Peyer's patch (tissue), 4 donors: Measurements from ENCODE around the gene APCS.

Experiments used
- POLR2A ChIP-seq, 2 donors: fragments of 450-650 bp; IDR thresholded peaks; one replicate each; pipeline ENCODE4 v1.5.1; 2017; ENCODE audit warnings: antibody characterized with exemption in 2 of 2, mild to moderate bottlenecking in 2 of 2, moderate library complexity in 2 of 2
- TF ChIP-seq, protein P1 (sequence below), 6 experiments: fragments of 450-650 bp in 4 of 6; fragments of 200-600 bp in 2 of 6; sonication (generic) in 1 of 6; IDR thresholded peaks; one replicate each; pipeline ENCODE4 v1.5.1; 2017 to 2019; ENCODE audit warnings: antibody characterized with exemption in 6 of 6, mild to moderate bottlenecking in 3 of 6, moderate library complexity in 1 of 6

DNA sequence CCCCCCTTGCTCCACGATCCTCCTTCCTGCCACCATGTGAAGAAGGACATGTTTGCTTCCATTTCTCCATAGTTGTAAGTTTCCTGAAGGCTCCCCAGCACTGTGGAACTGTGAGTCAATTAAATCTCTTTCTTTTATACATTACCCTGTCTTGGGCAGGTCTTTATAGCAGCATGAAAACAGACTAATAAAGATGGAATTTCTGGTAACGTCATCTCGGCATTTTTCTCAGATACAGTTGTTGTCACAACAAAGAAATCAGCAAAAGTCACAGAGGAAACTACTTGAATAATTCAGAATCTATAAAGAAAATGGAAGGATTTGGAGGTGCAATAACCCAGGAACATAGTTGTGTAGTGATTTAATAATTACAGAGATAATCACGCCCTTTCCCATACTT, 4.4 kb downstream of the APCS start:
- TF ChIP-seq, protein P1, sequence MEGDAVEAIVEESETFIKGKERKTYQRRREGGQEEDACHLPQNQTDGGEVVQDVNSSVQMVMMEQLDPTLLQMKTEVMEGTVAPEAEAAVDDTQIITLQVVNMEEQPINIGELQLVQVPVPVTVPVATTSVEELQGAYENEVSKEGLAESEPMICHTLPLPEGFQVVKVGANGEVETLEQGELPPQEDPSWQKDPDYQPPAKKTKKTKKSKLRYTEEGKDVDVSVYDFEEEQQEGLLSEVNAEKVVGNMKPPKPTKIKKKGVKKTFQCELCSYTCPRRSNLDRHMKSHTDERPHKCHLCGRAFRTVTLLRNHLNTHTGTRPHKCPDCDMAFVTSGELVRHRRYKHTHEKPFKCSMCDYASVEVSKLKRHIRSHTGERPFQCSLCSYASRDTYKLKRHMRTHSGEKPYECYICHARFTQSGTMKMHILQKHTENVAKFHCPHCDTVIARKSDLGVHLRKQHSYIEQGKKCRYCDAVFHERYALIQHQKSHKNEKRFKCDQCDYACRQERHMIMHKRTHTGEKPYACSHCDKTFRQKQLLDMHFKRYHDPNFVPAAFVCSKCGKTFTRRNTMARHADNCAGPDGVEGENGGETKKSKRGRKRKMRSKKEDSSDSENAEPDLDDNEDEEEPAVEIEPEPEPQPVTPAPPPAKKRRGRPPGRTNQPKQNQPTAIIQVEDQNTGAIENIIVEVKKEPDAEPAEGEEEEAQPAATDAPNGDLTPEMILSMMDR (IDR thresholded peaks at IDR 0.05), result no peak
- TF ChIP-seq POLR2A (IDR thresholded peaks at IDR 0.05), result no peak
